ENCODE results near the gene TOP3B.

The TOP3B gene

GRCh38 chr22:21978564-21979386, 3.8 kb downstream of the TOP3B start:
- no peak for DNase-seq

GRCh38 chr22:21977814-21978213, 4.8 kb downstream of the TOP3B start:
- DNase-seq: no peak

- DNase-seq: no peak
Measured at GRCh38 chr22:21975854-21976345, 6.7 kb downstream of the TOP3B start.

- no peak for DNase-seq
Measured at GRCh38 chr22:21975273-21975672, 7.3 kb downstream of the TOP3B start.

GRCh38 chr22:21974058-21974649, 8.4 kb downstream of the TOP3B start:
- no peak for DNase-seq

GRCh38 chr22:21972806-21973205, 9.8 kb downstream of the TOP3B start:
- DNase-seq: no peak

GRCh38 chr22:21972293-21972779, 10.3 kb downstream of the TOP3B start:
- no peak for DNase-seq

GRCh38 chr22:21971858-21972275, 10.7 kb downstream of the TOP3B start:
- DNase-seq: no peak

GRCh38 chr22:21970800-21971617, 11.6 kb downstream of the TOP3B start:
- no peak for DNase-seq

- no peak for DNase-seq
Measured at GRCh38 chr22:21970037-21970799, 12.4 kb downstream of the TOP3B start.

GRCh38 chr22:21968452-21969129, 14.0 kb downstream of the TOP3B start:
- no peak for DNase-seq

- DNase-seq: no peak
Measured at GRCh38 chr22:21967693-21968271, 14.8 kb downstream of the TOP3B start.

- DNase-seq: no peak
Measured at GRCh38 chr22:21966643-21967516, 15.7 kb downstream of the TOP3B start.

GRCh38 chr22:21965762-21966288, 16.8 kb downstream of the TOP3B start:
- DNase-seq: no peak

GRCh38 chr22:21964918-21965484, 17.6 kb downstream of the TOP3B start:
- no peak for DNase-seq

GRCh38 chr22:21964234-21964633, 18.4 kb downstream of the TOP3B start:
- DNase-seq: no peak

GRCh38 chr22:21963790-21964211, 18.8 kb downstream of the TOP3B start:
- no peak for DNase-seq

GRCh38 chr22:21963286-21963685, 19.3 kb downstream of the TOP3B start:
- DNase-seq: no peak

GRCh38 chr22:21962655-21962949, 20.0 kb downstream of the TOP3B start:
- no peak for DNase-seq

All from NCI-H1105 treated with DMSO at 0.1 percent for 48 hours (cell line).